Activated CD8-positive, alpha-beta T cell treated with anti-CD3 and anti-CD28 coated beads, Interleukin-2, amount 10 ng/mL, durations not matched to agents 7 days and 5 days (primary cell): ENCODE data around the gene B3GNT4. TPM values are rescaled to one million over a fixed set of nuclear protein-coding genes. Genes with fewer than 3 reads are reported as not detected.

Experiments used
- ATAC-seq: fragments of 150-1000 bp; cut with Tn5 transposase; one replicate; pipeline ENCODE4 v1.10.0; 2021; ENCODE audit warnings: moderate library complexity
- CTCF ChIA-PET: fragments of 350-600 bp; sonication (Branson Sonifier 250); formaldehyde crosslinking; loops from one replicate; lab custom pipeline; 2021; ENCODE audit warnings: antibody characterized with exemption; lab: Charles Lee
- POLR2A ChIA-PET: fragments of 350-600 bp; sonication (Branson Sonifier 250); formaldehyde crosslinking; loops from one replicate; lab custom pipeline; 2021; ENCODE audit warnings: antibody characterized with exemption; lab: Charles Lee
- DNase-seq: peaks from one replicate; pipeline ENCODE4 v3.0.0-alpha.2; 2020
- H3K27ac Mint-ChIP-seq: one replicate; pipeline ENCODE4 v1.8.0; 2021; ENCODE audit warnings: mild to moderate bottlenecking, mixed read lengths
- H3K27me3 Mint-ChIP-seq: one replicate; pipeline ENCODE4 v1.8.0; 2021; ENCODE audit warnings: low read depth, mixed read lengths
- H3K36me3 Mint-ChIP-seq: one replicate; pipeline ENCODE4 v1.8.0; 2021; ENCODE audit warnings: low read depth, mixed read lengths
- H3K4me1 Mint-ChIP-seq: one replicate; pipeline ENCODE4 v1.8.0; 2021; ENCODE audit warnings: low read depth, mixed read lengths
- H3K4me3 Mint-ChIP-seq: one replicate; pipeline ENCODE4 v1.8.0; 2021; ENCODE audit warnings: mild to moderate bottlenecking, mixed read lengths
- H3K9me3 Mint-ChIP-seq: one replicate; pipeline ENCODE4 v1.8.0; 2022; ENCODE audit warnings: mixed read lengths; ENCODE audit not compliant: insufficient read depth
- total RNA-seq, 2 experiments: library from RNA; stranded (reverse); gene quantifications; one replicate each; pipeline ENCODE4 v1.2.3, GENCODE V29; 2021

B3GNT4 gene
- total RNA-seq, 2 experiments from 2014 or later = 0.90 to 1.4 TPM

GRCh38 chr12:122204167-122205052 lies 901 bp downstream of the B3GNT4 start:
- POLR2A ChIA-PET = interaction anchor here (0.6 kb wide), 1 partner anchor 413 kb away, joined by 5 read pairs; no protein-coding TSS in a partner anchor
- DNase-seq (no peak), ATAC-seq (peak; percentile 14)
- Mint-ChIP-seq H3K27me3 (peaks cover 25% of the 10 kb centered on the region), H3K9me3 (no peaks in the 10 kb centered on the region), H3K4me1 (peaks cover 15% of the 10 kb centered on the region), H3K4me3 (peak overlapping the region; percentile 59), H3K36me3 (peaks cover 12% of the 10 kb centered on the region), H3K27ac (no peak overlapping the region)
- CTCF ChIA-PET = no interaction called here

- H3K27me3 Mint-ChIP-seq = peaks cover 20% of the 10 kb centered on the region
- H3K9me3 Mint-ChIP-seq = no peaks in the 10 kb centered on the region
- CTCF ChIA-PET = no interaction called here
- DNase-seq (no peak), ATAC-seq (no peak)
- no peak overlapping the region for H3K27ac Mint-ChIP-seq
- H3K36me3 Mint-ChIP-seq = peaks cover 18% of the 10 kb centered on the region
- H3K4me3 Mint-ChIP-seq = peak overlapping the region; percentile 53
- POLR2A ChIA-PET = interaction anchor here (0.6 kb wide), 2 partner anchors 25 to 414 kb away, joined by 3 to 5 read pairs; no protein-coding TSS in a partner anchor
- peaks cover 15% of the 10 kb centered on the region for H3K4me1 Mint-ChIP-seq
These were observed 1.8 kb downstream of the B3GNT4 start for GRCh38 chr12:122205053-122205925.

- H3K27ac Mint-ChIP-seq = no peak overlapping the region
- POLR2A ChIA-PET = interaction anchor here (0.6 kb wide), 1 partner anchor 24 kb away, joined by 3 read pairs; no protein-coding TSS in a partner anchor
- H3K36me3 Mint-ChIP-seq = peaks cover 21% of the 10 kb centered on the region
- CTCF ChIA-PET = no interaction called here
- DNase-seq = no peak
- no peak for ATAC-seq
- H3K4me3 Mint-ChIP-seq = no peak overlapping the region
- peaks cover 20% of the 10 kb centered on the region for H3K27me3 Mint-ChIP-seq
- H3K4me1 Mint-ChIP-seq = peaks cover 15% of the 10 kb centered on the region
- no peaks in the 10 kb centered on the region for H3K9me3 Mint-ChIP-seq
These were observed 2.8 kb downstream of the B3GNT4 start for GRCh38 chr12:122206111-122206881.

- peaks cover 17% of the 10 kb centered on the region for H3K27me3 Mint-ChIP-seq
- POLR2A ChIA-PET = no interaction called here
- peaks cover 26% of the 10 kb centered on the region for H3K36me3 Mint-ChIP-seq
- no peaks in the 10 kb centered on the region for H3K9me3 Mint-ChIP-seq
- peaks cover 15% of the 10 kb centered on the region for H3K4me1 Mint-ChIP-seq
- H3K4me3 Mint-ChIP-seq = no peak overlapping the region
- ATAC-seq (no peak), DNase-seq (no peak)
- CTCF ChIA-PET = no interaction called here
- H3K27ac Mint-ChIP-seq = no peak overlapping the region
These were observed 3.5 kb downstream of the B3GNT4 start for GRCh38 chr12:122206976-122207375.

GRCh38 chr12:122207391-122207790 lies 3.9 kb downstream of the B3GNT4 start:
- no peaks in the 10 kb centered on the region for H3K9me3 Mint-ChIP-seq
- DNase-seq (no peak), ATAC-seq (no peak)
- ChIA-PET POLR2A (no interaction called here), CTCF (interaction anchor here (1.6 kb wide), 1 partner anchor 17 kb away, joined by 4 read pairs; no protein-coding TSS in a partner anchor)
- H3K4me3 Mint-ChIP-seq = no peak overlapping the region
- H3K36me3 Mint-ChIP-seq = peaks cover 31% of the 10 kb centered on the region
- no peak overlapping the region for H3K27ac Mint-ChIP-seq
- peaks cover 17% of the 10 kb centered on the region for H3K27me3 Mint-ChIP-seq
- peaks cover 15% of the 10 kb centered on the region for H3K4me1 Mint-ChIP-seq

GRCh38 chr12:122208073-122208820 lies 4.7 kb downstream of the B3GNT4 start:
- DNase-seq (no peak), ATAC-seq (no peak)
- H3K4me1 Mint-ChIP-seq = peaks cover 9% of the 10 kb centered on the region
- H3K27me3 Mint-ChIP-seq = peaks cover 10% of the 10 kb centered on the region
- ChIA-PET CTCF (interaction anchor here (1.6 kb wide), 1 partner anchor 18 kb away, joined by 4 read pairs; no protein-coding TSS in a partner anchor), POLR2A (no interaction called here)
- no peaks in the 10 kb centered on the region for H3K9me3 Mint-ChIP-seq
- H3K27ac Mint-ChIP-seq = no peak overlapping the region
- peaks cover 33% of the 10 kb centered on the region for H3K36me3 Mint-ChIP-seq
- H3K4me3 Mint-ChIP-seq = no peak overlapping the region

- H3K27me3 Mint-ChIP-seq = no peaks in the 10 kb centered on the region
- H3K4me3 Mint-ChIP-seq = no peak overlapping the region
- peaks cover 59% of the 10 kb centered on the region for H3K36me3 Mint-ChIP-seq
- DNase-seq (no peak), ATAC-seq (no peak)
- ChIA-PET POLR2A (no interaction called here), CTCF (interaction anchor here (1.2 to 1.7 kb wide), 3 partner anchors 8 to 51 kb away, joined by 3 to 5 read pairs (median 4); partner anchors contain the start of gene DIABLO)
- H3K4me1 Mint-ChIP-seq = no peaks in the 10 kb centered on the region
- no peak overlapping the region for H3K27ac Mint-ChIP-seq
- H3K9me3 Mint-ChIP-seq = no peaks in the 10 kb centered on the region
These were observed 12.3 kb downstream of the B3GNT4 start for GRCh38 chr12:122215771-122216170.

- peaks cover 3% of the 10 kb centered on the region for H3K4me1 Mint-ChIP-seq
- no peaks in the 10 kb centered on the region for H3K9me3 Mint-ChIP-seq
- DNase-seq (no peak), ATAC-seq (no peak)
- H3K36me3 Mint-ChIP-seq = peaks cover 61% of the 10 kb centered on the region
- H3K27ac Mint-ChIP-seq = no peak overlapping the region
- H3K4me3 Mint-ChIP-seq = no peak overlapping the region
- CTCF ChIA-PET = interaction anchor here (1.6 to 1.7 kb wide), 2 partner anchors 9 to 50 kb away, joined by 4 to 5 read pairs; partner anchors contain the start of gene DIABLO
- POLR2A ChIA-PET = no interaction called here
- no peaks in the 10 kb centered on the region for H3K27me3 Mint-ChIP-seq
These were observed 12.9 kb downstream of the B3GNT4 start for GRCh38 chr12:122216445-122216844.

- peaks cover 33% of the 10 kb centered on the region for H3K36me3 Mint-ChIP-seq
- ChIA-PET POLR2A (interaction anchor here (0.6 to 3.1 kb wide), 9 partner anchors 12 to 301 kb away, joined by 3 to 22 read pairs (median 3); partner anchors contain the start of genes KNTC1, RSRC2 and ZCCHC8), CTCF (interaction anchor here (0.8 to 1.2 kb wide), 6 partner anchors 9 to 390 kb away, joined by 3 to 5 read pairs (median 4); no protein-coding TSS in a partner anchor)
- no peaks in the 10 kb centered on the region for H3K27me3 Mint-ChIP-seq
- H3K9me3 Mint-ChIP-seq = no peaks in the 10 kb centered on the region
- H3K27ac Mint-ChIP-seq = peak within 1 kb of the TSS; percentile 92
- peak within 1 kb of the TSS; percentile 89 for H3K4me3 Mint-ChIP-seq
- peaks cover 44% of the 10 kb centered on the region for H3K4me1 Mint-ChIP-seq
- ATAC-seq (peak; percentile 94), DNase-seq (peak; percentile 100)
These were observed 22.3 kb downstream of the B3GNT4 start, which contains the start of gene DIABLO for GRCh38 chr12:122225683-122226365. Gene DIABLO, minus strand, starts transcription at chr12:122226052. Its CDS starts 38 bp downstream, at chr12:122226014.
